HTR-8/SVneo (cell line): ENCODE results near the gene SHROOM4.

Experiments
- DNase-seq: peaks from one replicate; pipeline ENCODE4 v3.0.0; 2011; ENCODE audit warnings: low spot score, mixed read lengths; ENCODE audit not compliant: insufficient read length
- FAIRE-seq: peaks from 2 replicates; lab custom pipeline; 2011; peaks lifted over from hg19 to GRCh38; lab: Jason Lieb, UNC

SHROOM4 gene

DNA sequence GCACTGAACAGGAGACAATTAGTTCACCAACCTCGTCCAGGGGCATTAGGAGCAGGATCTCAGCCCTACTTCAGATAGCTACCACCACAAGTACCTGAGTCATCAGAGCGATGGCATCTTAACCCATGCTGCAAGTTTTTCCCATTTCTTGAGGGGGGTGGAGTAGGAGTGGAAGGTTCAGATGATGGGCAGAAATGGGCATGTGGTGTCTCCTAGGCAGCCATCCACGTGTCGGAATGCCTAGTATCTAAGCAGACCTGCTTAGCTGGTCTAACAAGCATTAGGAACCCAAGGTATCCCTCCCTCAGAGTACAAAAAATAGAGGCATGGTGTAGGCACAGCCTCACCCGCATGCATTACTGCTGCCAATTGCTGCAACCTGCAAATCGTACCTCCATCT, 184.2 kb downstream of the SHROOM4 start:
- DNase-seq, result no peak

DNA sequence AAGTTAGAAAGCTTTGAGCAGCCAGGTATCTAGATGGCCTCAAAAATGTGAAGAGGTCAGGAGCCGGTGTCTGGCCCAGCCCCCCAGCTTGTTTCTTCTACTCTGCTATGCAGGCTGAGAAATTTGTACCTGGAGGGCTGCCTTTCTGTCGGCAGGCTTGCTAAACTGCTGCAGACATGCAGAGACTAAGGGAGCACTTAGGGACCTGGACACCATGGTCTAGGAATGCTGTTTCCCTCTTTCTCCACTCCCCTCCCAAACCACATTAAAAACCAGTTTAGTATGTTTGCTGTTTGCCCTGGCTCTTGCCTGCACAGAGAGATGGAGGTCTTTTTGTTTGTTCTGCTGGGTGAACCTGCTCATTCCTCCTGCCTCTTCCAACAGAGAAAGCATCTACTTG, 186.3 kb downstream of the SHROOM4 start:
- DNase-seq (no peak), FAIRE-seq (no peak)

More for the DNA sequence above, 184.2 kb downstream of the SHROOM4 start:
- no peak for FAIRE-seq

DNA sequence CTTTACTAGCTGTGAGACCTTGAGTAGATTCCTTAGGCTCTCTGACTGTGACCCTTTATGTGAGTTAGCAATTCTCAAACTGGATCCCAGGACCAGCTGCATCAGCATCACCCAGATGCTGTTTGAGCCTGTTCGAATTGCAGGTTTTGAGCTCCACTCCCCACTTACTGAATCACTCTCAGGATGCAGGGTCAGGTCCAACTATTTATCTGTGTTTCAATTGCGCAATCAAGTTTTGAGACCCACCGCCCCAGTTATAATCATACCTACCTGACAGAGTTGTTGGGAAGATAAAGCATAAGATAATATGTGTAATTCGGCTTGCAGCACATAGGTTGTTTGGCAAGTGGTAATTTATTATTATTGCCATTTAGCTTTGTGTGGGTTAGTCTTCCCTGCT, 187.6 kb downstream of the SHROOM4 start:
- no peak for FAIRE-seq
- DNase-seq, result no peak

DNA sequence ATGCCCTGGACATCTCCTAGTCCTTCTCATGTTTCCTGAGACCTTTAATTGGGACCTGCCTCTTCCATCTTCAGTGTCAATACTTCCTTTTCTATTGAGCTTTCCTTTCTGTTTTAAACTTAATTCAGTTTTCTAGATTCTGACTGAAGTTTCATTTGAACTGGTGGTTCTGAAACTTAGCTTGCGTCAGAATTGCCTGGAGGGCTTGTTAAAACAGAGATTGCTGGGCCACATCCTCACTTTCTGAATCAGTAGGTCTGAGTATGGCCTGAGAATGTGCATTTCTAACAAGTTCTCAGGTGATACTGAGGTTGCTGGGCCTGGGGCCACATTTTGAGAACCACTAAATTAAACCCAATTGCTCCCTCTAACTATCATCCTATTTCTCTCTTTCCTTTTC, 191.2 kb downstream of the SHROOM4 start:
- no peak for FAIRE-seq
- DNase-seq, result no peak

GRCh38 chrX:50618788-50619558, 195.0 kb downstream of the SHROOM4 start:
- no peak for FAIRE-seq

DNA sequence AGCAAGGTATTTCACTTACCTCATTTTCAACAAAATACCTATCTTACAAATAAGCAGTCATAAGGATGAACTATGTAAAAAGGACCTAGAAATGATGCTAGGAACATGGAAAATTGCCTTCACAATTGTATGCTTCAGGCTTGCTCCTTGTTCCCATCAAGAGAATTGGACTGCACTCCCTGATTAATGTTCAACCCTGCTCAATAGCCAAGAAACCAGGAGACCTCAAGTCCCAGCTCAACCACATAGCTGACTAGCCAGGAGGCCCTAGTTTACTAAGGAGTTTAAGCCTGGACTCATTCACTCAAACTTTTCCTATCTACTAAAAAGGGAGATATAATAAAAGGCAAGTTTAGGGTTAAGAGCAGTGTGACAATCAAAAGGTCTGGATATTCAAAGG, 196.8 kb downstream of the SHROOM4 start:
- no peak for DNase-seq
- FAIRE-seq, result no peak

More at GRCh38 chrX:50618788-50619558, 195.0 kb downstream of the SHROOM4 start:
- no peak for DNase-seq

DNA sequence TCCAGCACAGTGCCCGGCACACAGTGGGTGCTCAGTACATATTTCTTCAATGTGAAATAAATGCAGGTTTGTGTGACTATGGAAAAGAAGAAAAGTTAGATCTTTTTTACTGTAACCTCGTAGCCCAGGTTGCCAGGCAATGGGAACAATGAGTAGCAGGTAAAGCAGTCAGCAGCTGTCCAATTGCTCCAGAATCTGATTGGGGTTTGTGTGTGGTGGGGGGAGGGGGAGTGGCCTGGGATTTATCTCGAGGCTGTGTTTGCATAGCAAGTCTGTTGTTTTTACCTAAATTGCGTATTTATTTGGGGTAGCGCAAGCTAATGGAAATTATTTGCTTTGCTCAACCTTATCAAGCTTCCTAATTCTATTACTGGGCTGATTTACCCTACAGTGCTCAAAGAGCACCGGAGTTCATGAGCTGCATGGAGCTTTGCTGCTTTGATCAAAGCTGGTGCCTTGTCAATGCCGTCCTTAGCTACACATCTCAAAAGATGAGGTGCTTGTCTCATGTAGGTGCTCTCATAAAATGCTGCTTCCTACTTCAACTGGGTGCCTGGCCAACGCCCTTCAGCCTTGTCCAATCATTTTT, 198.3 kb downstream of the SHROOM4 start:
- no peak for FAIRE-seq
- DNase-seq, result no peak

- FAIRE-seq (no peak), DNase-seq (no peak)
Observed at GRCh38 chrX:50614460-50614859, 199.5 kb downstream of the SHROOM4 start.

DNA sequence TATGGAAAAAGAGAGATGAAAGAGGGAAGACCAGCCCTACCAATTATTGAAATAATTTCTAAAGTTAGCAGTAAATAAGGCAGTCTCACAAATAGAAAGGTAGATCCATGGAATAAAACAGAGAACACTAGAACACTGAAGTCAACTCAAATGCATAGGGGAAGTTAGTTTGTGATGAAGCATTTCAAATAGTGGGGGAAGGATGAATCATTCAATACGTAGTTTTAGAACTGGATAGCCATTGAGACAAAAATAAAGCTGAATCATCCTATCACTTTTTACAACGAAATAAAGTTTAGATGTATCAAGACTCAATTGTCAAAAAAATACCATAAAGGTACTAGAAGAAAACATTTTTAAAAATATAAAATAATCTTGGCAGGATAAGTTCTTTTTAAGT, 200.1 kb downstream of the SHROOM4 start:
- no peak for DNase-seq
- no peak for FAIRE-seq

GRCh38 chrX:50609796-50610195, 204.2 kb downstream of the SHROOM4 start:
- FAIRE-seq, result no peak
- no peak for DNase-seq

DNA sequence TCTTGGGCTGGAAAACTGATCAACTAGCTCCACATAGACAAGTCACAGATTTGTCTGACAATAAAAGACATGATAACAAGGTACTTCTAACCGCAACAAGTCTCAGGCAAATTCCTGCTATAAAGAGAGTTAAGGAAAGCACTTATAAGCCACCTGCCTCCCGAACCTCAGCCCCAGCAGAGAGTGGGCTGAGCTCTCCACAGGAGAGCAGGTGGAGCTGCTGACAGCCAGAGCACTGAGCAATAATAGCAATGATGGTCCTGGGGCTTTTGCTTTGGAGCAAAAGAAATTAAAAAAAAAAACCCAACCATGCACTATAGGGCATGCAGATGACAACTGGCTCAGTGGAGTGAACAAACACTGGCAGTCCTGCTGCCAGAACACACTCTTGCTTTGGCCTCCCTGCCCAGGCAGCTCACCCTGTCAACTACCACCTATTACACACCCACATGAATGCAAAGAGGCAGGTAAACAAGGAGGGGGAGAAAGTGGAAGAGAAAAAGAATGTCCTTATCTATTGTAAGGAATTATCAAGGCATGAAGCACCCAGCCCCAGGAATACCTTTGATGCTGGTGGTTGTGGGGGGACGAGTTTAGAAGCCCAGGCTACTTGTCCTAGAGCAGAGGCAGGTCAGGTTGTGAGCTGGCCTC, 207.6 kb downstream of the SHROOM4 start:
- FAIRE-seq, result no peak

GRCh38 chrX:50596056-50596455, 217.9 kb downstream of the SHROOM4 start:
- no peak for FAIRE-seq

More for the DNA sequence above, 207.6 kb downstream of the SHROOM4 start:
- no peak for DNase-seq

DNA sequence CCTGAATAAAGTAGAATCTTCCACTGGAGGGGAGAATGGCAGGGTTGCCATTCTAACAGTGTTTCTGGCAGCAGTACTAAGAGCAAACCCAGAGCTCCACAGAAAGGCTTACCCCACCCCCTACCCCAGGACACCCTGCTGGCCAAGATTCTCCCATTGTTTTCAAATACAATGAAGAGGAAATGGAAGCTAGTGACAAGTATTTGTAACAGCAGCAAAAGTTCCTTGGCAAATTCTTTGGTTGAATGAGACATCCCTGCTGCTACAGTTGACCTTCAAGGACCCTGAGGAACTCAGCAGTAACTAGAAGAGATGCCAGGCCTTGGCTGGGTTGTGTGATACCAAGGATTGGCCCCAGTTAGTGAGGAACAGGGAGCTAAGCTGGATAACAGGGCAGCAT, 219.2 kb downstream of the SHROOM4 start:
- DNase-seq, result no peak
- FAIRE-seq, result no peak

More at GRCh38 chrX:50596056-50596455, 217.9 kb downstream of the SHROOM4 start:
- no peak for DNase-seq

- no peak for DNase-seq
- no peak for FAIRE-seq
Observed at GRCh38 chrX:50586980-50587379, 227.0 kb downstream of the SHROOM4 start.

DNA sequence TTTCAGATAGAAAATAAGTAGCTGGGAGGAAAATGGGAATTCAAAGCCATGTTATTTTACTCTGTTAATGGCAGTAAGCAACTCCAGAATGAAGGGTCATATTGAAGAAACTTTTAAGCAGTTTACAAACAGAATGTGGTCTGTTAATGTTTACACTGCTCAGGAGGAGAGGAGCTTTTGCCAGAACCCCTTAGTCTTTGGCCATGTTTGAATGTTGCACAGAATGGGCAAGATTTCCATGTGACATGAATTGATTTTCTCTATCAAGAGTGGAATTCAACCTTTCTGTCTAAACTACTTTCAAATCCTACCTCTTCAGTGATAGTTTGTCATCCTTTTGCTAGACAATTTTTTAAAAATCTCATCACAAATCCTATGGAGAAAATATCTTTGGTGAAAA, 227.6 kb downstream of the SHROOM4 start:
- no peak for FAIRE-seq
- no peak for DNase-seq

- no peak for DNase-seq
- FAIRE-seq, result no peak
Observed at GRCh38 chrX:50581405-50581804, 232.6 kb downstream of the SHROOM4 start.

DNA sequence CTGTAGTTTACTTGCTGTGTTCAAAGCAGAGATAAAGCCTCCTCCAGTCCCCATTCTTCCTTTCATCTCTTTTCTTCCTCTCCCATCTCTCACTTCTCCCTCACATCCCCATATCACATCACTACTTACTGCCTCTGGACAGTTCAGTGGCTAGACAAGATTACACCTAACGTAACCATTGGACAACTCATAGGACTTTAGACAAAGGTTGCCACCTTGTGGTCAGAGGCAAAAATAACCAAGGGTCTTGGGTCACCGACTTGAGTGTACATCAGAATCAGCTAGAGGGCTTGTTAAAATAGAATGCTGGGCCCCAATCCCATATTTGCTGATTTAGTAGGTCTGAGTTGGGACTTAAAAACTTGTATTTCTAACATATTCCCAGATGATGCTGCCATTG, 234.0 kb downstream of the SHROOM4 start:
- DNase-seq (peak; percentile 1), FAIRE-seq (no peak)

- FAIRE-seq, result no peak
- no peak for DNase-seq
Observed at GRCh38 chrX:50577326-50577725, 236.7 kb downstream of the SHROOM4 start.

DNA sequence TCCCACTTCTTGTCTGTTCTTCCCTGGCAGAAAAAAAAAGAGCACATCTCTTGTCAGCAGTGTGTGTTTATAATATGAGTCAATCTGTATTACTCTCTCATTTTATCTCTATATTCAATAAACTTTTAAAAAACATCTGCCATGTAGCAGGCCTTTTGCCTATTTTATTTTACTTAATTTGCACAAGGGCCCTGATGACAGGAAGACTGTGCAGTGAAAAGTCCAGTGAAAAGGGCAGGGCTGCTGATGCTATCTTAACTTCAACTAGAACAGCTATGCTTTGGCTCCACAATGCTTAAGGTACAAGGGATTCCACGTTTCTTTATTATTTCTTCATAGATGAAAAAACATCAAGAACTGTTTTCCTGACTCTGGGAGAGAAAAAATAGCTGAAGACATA, 246.4 kb downstream of the SHROOM4 start:
- DNase-seq, result no peak
- no peak for FAIRE-seq

DNA sequence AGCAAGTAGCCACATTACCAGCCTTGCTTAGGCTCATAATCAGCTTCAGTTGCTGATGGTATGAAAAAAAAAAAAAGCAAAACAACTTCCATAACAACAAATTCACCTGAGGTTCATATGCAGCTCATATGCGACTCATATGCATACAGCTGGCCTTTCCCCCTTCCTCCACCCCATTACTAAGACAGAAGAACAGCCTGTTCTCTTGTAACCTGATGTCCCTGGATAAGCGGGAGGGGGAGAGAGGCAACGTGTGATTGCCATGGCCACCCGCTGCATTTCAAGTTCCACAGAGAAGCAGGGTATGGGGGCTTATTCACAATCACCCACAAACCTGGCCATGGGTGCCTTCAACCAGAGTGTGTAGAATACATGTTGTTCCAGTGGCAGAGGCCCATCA, 248.3 kb downstream of the SHROOM4 start:
- no peak for FAIRE-seq
- no peak for DNase-seq
